ENCODE data around the gene SMO. TPM values are rescaled to one million over a fixed set of nuclear protein-coding genes. Genes with fewer than 3 reads are reported as not detected.

The SMO gene
- total and polyA plus RNA-seq, 2 experiments from 2014 or later, result 13.1 to 61.5 TPM

DNA sequence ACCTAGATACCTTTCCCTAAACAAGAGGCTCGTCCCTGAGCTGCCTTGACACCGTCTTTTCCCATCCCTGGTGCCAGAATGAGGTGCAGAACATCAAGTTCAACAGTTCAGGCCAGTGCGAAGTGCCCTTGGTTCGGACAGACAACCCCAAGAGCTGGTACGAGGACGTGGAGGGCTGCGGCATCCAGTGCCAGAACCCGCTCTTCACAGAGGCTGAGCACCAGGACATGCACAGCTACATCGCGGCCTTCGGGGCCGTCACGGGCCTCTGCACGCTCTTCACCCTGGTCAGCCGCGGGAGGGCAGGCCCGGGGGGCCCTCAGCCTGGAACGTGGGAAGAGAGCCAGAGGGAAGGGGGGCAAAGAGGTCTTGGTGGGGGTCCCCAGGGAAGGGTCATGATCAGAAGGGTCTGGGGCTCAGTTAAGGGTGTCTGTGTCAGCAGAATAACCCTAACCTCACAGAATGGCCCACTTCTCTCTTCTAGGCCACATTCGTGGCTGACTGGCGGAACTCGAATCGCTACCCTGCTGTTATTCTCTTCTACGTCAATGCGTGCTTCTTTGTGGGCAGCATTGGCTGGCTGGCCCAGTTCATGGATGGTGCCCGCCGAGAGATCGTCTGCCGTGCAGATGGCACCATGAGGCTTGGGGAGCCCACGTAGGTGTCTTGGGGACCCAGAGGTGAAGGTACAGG lies 16.8 kb downstream of the SMO start:
- Mint-ChIP-seq H3K4me3 (no peak overlapping the region), H3K9me3 (no peaks in the 10 kb centered on the region), H3K27me3 (ENCODE audit: insufficient read depth, low read depth, poor library complexity) (peaks cover 5% of the 10 kb centered on the region), H3K27ac (no peak overlapping the region), H3K36me3 (ENCODE audit: low read depth) (peaks cover 50% of the 10 kb centered on the region), H3K4me1 (no peaks in the 10 kb centered on the region)
- ATAC-seq, result no peak
- no peaks in the 10 kb centered on the region for H3K27me3 ChIP-seq (ENCODE audit: insufficient read depth)
- TF ChIP-seq POLR2AphosphoS5 (IDR thresholded peaks at IDR 0.05; ENCODE audit: low read depth) (no peak), ETS1 (IDR thresholded peaks at IDR 0.05) (no peak), JUNB (IDR thresholded peaks at IDR 0.05; ENCODE audit: unreplicated experiment) (no peak), EZH2phosphoT487 (IDR thresholded peaks at IDR 0.05; ENCODE audit: unreplicated experiment) (no peak), STAT1 (IDR thresholded peaks at IDR 0.05; ENCODE audit: unreplicated experiment) (no peak), EZH2 (IDR thresholded peaks at IDR 0.05; ENCODE audit: low read depth, unreplicated experiment) (no peak), ZNF114 (CRISPR knock-in tag; IDR thresholded peaks at IDR 0.05) (no peak), ZNF331 (CRISPR knock-in tag; IDR thresholded peaks at IDR 0.05; ENCODE audit: low read depth) (no peak), CREB1 (CRISPR knock-in tag; IDR thresholded peaks at IDR 0.05; ENCODE audit: low read depth) (no peak), ZNF462 (CRISPR knock-in tag; IDR thresholded peaks at IDR 0.05) (no peak), REST (IDR thresholded peaks at IDR 0.05; ENCODE audit: unreplicated experiment) (no peak)
- TF ChIP-seq, protein P1, sequence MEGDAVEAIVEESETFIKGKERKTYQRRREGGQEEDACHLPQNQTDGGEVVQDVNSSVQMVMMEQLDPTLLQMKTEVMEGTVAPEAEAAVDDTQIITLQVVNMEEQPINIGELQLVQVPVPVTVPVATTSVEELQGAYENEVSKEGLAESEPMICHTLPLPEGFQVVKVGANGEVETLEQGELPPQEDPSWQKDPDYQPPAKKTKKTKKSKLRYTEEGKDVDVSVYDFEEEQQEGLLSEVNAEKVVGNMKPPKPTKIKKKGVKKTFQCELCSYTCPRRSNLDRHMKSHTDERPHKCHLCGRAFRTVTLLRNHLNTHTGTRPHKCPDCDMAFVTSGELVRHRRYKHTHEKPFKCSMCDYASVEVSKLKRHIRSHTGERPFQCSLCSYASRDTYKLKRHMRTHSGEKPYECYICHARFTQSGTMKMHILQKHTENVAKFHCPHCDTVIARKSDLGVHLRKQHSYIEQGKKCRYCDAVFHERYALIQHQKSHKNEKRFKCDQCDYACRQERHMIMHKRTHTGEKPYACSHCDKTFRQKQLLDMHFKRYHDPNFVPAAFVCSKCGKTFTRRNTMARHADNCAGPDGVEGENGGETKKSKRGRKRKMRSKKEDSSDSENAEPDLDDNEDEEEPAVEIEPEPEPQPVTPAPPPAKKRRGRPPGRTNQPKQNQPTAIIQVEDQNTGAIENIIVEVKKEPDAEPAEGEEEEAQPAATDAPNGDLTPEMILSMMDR (conservative IDR thresholded peaks at IDR 0.05; ENCODE audit: low read depth in 2 of 2), result no peak
- H4K20me1 ChIP-seq (replicated peaks; ENCODE audit: insufficient read depth), result 0 out of 2 replicates have a peak, but pooled peaks cover 6% of the 10 kb centered on the region
- H3K4me3 ChIP-seq, result no peak overlapping the region
- H3K36me3 ChIP-seq (ENCODE audit: insufficient read depth), result no peaks in the 10 kb centered on the region
- H3K4me1 ChIP-seq (ENCODE audit: insufficient read depth), result no peaks in the 10 kb centered on the region
- DNase-seq (ENCODE audit: low spot score), result no peak
- H3K9me2 ChIP-seq (ENCODE audit: insufficient read depth), result no peaks in the 10 kb centered on the region
- H3K4me2 ChIP-seq, result no peak overlapping the region
- peaks cover 23% of the 10 kb centered on the region for H3K79me2 ChIP-seq (replicated peaks; ENCODE audit: insufficient read depth)
- H2AFZ ChIP-seq, result no peak overlapping the region
- H3K27ac ChIP-seq (ENCODE audit: low read depth), result no peak overlapping the region
- H3F3A ChIP-seq (replicated peaks; ENCODE audit: low read depth), result peaks cover 6% of the 10 kb centered on the region; the same call in 1 of the 2 replicates

Data from GM23338 (cell line).